GM12878 (cell line): ENCODE data around the gene CHCHD6. TPM values are rescaled to one million over a fixed set of nuclear protein-coding genes. Genes with fewer than 3 reads are reported as not detected.

ENCODE experiments used
- ATAC-seq: fragments of 200-7000 bp; cut with Tn5 transposase; 3 replicates; pipeline ENCODE4 v1.9.1; 2020; ENCODE audit warnings: mild to moderate bottlenecking, moderate library complexity
- BruUV-seq: library from RNA; stranded (reverse); fragments of 400-500 nt; replicated peaks from 2 replicates; lab custom pipeline; 2021; lab: Mats Ljungman, UMichigan
- CTCF ChIA-PET: fragments of 300-600 bp; sonication (Branson Sonifier 250); formaldehyde crosslinking; extraction: SDS; loops from one replicate; lab custom pipeline; 2021; ENCODE audit warnings: inconsistent platforms; lab: Yijun Ruan, JAX
- POLR2A ChIA-PET: fragments of 350-600 bp; formaldehyde crosslinking; extraction: SDS; loops from one replicate; lab custom pipeline; 2021; ENCODE audit warnings: inconsistent platforms; lab: Charles Lee
- RAD21 ChIA-PET: fragments of 300-600 bp; sonication (Branson Sonifier 250); formaldehyde crosslinking; loops from one replicate; lab custom pipeline; 2023; ENCODE audit warnings: antibody characterized with exemption; ENCODE audit not compliant: unreplicated experiment; lab: Charles Lee
- SMC1A ChIA-PET: fragments of 300-600 bp; sonication (Branson Sonifier 250); formaldehyde crosslinking; loops from one replicate; lab custom pipeline; 2023; ENCODE audit not compliant: unreplicated experiment, uncharacterized antibody; lab: Charles Lee
- DNase-seq: peaks from one replicate; pipeline ENCODE4 v3.0.0-alpha.2; 2011; ENCODE audit warnings: low read depth, low spot score
- FAIRE-seq: peaks from 3 replicates; lab custom pipeline; 2011; peaks lifted over from hg19 to GRCh38; lab: Jason Lieb, UNC
- H2AFZ ChIP-seq: 2 replicates; pipeline ENCODE4 v1.6.0; 2011; ENCODE audit warnings: low read depth, low read length, control low read depth; ENCODE audit not compliant: control insufficient read depth
- H3K27ac ChIP-seq: 2 replicates; pipeline ENCODE4 v1.5.1; 2011; ENCODE audit warnings: control low read depth; ENCODE audit not compliant: control insufficient read depth, insufficient read depth
- H3K27me3 ChIP-seq, 2 experiments: replicated peaks in 1 of 2; 2 replicates each; pipeline versions ENCODE4 v1.6.0 to v1.6.1; 2011; ENCODE audit warnings: low read length in 1 of 2; ENCODE audit not compliant: control insufficient read depth in 2 of 2, insufficient read depth in 2 of 2
- H3K36me3 ChIP-seq, 2 experiments: 2 replicates each; pipeline ENCODE4 v1.5.1; 2011; ENCODE audit warnings: low read length in 1 of 2; ENCODE audit not compliant: control insufficient read depth in 2 of 2, insufficient read depth in 2 of 2
- H3K4me1 ChIP-seq: 2 replicates; pipeline ENCODE4 v1.6.1; 2011; ENCODE audit warnings: mild to moderate bottlenecking, low read length, moderate library complexity, mixed read lengths; ENCODE audit not compliant: control insufficient read depth, insufficient read depth
- H3K4me2 ChIP-seq: 2 replicates; pipeline ENCODE4 v1.6.0; 2011; ENCODE audit warnings: control low read depth; ENCODE audit not compliant: control insufficient read depth, insufficient read depth
- H3K4me3 ChIP-seq: fragments of 200-600 bp; sonication (generic); 2 replicates; pipeline ENCODE4 v1.5.1; 2016
- H3K79me2 ChIP-seq: 2 replicates; pipeline ENCODE4 v1.6.0; 2011; ENCODE audit warnings: low read length; ENCODE audit not compliant: control insufficient read depth, insufficient read depth
- H3K9ac ChIP-seq: 2 replicates; pipeline ENCODE4 v1.8.0; 2011; ENCODE audit warnings: low read length, control low read depth, mixed read lengths; ENCODE audit not compliant: control insufficient read depth, insufficient read depth
- H3K9me3 ChIP-seq: replicated peaks from 3 replicates; pipeline ENCODE4 v1.5.1; 2011; ENCODE audit warnings: mild to moderate bottlenecking, low read length; ENCODE audit not compliant: control insufficient read depth, insufficient read depth
- H4K20me1 ChIP-seq: 2 replicates; pipeline ENCODE4 v1.6.0; 2011; ENCODE audit not compliant: control insufficient read depth, insufficient read depth
- IKZF1 ChIP-seq: fragments of 450-650 bp; conservative IDR thresholded peaks from 2 replicates; pipeline ENCODE4 v1.6.1; 2017; ENCODE audit warnings: antibody characterized with exemption, mild to moderate bottlenecking
- IKZF2 ChIP-seq, 2 experiments: fragments of 450-650 bp; IDR thresholded peaks; 2 replicates each; pipeline ENCODE4 v1.6.1; 2017; ENCODE audit warnings: mild to moderate bottlenecking in 2 of 2, moderate library complexity in 2 of 2
- IRF3 ChIP-seq: fragments of 450-650 bp; IDR thresholded peaks from 2 replicates; pipeline ENCODE4 v1.6.1; 2014; ENCODE audit warnings: mild to moderate bottlenecking
- KLF5 ChIP-seq: fragments of 450-650 bp; IDR thresholded peaks from 2 replicates; pipeline ENCODE4 v1.6.1; 2014; ENCODE audit warnings: mild to moderate bottlenecking; ENCODE audit not compliant: partially characterized antibody
- MYC ChIP-seq: IDR thresholded peaks from 2 replicates; pipeline ENCODE4 v1.6.1; 2011; ENCODE audit warnings: mild to moderate bottlenecking, low read length, moderate library complexity, inconsistent platforms; ENCODE audit not compliant: insufficient read depth, insufficient replicate concordance, insufficient read length, severe bottlenecking
- NFIC ChIP-seq: IDR thresholded peaks from 2 replicates; pipeline ENCODE4 v1.6.1; 2012; ENCODE audit warnings: low read depth, mild to moderate bottlenecking, inconsistent platforms, low read length, moderate library complexity
- POLR2AphosphoS2 ChIP-seq: IDR thresholded peaks from 2 replicates; pipeline ENCODE4 v1.6.1; 2011; ENCODE audit warnings: low read depth, mild to moderate bottlenecking, low read length, improper control_type of control experiment, moderate library complexity
- SIN3A ChIP-seq: IDR thresholded peaks from 2 replicates; pipeline ENCODE4 v1.6.1; 2012; ENCODE audit warnings: low read depth, low read length, improper control_type of control experiment
- SPI1 ChIP-seq: IDR thresholded peaks from 2 replicates; pipeline ENCODE4 v1.6.1; 2011; ENCODE audit warnings: low read depth, mild to moderate bottlenecking, low read length, moderate library complexity, borderline replicate concordance; ENCODE audit not compliant: insufficient read depth
- STAT3 ChIP-seq: IDR thresholded peaks from 2 replicates; pipeline ENCODE4 v1.6.1; 2011; ENCODE audit warnings: low read depth, low read length, improper control_type of control experiment
- TBL1XR1 ChIP-seq: IDR thresholded peaks from 2 replicates; pipeline ENCODE4 v1.6.1; 2012; ENCODE audit warnings: low read depth, low read length, improper control_type of control experiment
- YBX1 ChIP-seq: fragments of 450-650 bp; IDR thresholded peaks from 2 replicates; pipeline ENCODE4 v1.6.1; 2016; ENCODE audit warnings: antibody characterized with exemption
- ZBED1 ChIP-seq: IDR thresholded peaks from 2 replicates; pipeline ENCODE4 v1.6.1; 2016; ENCODE audit warnings: borderline replicate concordance
- ZNF24 ChIP-seq: fragments of 450-650 bp; IDR thresholded peaks from 2 replicates; pipeline ENCODE4 v1.6.1; 2017; ENCODE audit warnings: antibody characterized with exemption, mild to moderate bottlenecking
- WGBS: methylation state at CpG from one replicate; pipeline ENCODE4 v1.1.6; 2016; ENCODE audit warnings: low lambda C conversion rate; ENCODE audit not compliant: insufficient replicate concordance, insufficient coverage; ENCODE audit errors: missing lambda C conversion rate; 5-methylcytosine and 5-hydroxymethylcytosine counted together
- in situ Hi-C: fragments of 300-500 bp; cut with MboI; formaldehyde crosslinking; loops from 9 replicates; pipeline ENCODE4 v1.14.3; 2018; ENCODE audit warnings: mixed read lengths
- intact Hi-C: fragments of 100-400 bp; cut with micrococcal nuclease; formaldehyde crosslinking; loops from one replicate; pipeline ENCODE4 v1.14.2; 2022; ENCODE audit not compliant: unreplicated experiment
- polyA plus RNA-seq, 11 experiments: library from polyadenylated mRNA; depleted of rRNA in 4 of 11; unstranded in 6 of 11; stranded (reverse) in 5 of 11; fragments of >200 nt; fragmentation: Nextera tagmentation in 4 of 11; fragmentation: Illumina TruSeq in 1 of 11; extraction: Ambion mirVana in 4 of 11; extraction: Trizol in 1 of 11; gene quantifications; 1 replicate in 1 of 11; 2 replicates in 10 of 11; pipeline versions ENCODE4 v1.2.1 to v1.2.3, GENCODE V29; 2011 to 2016; ENCODE audit warnings: inconsistent platforms in 2 of 11, missing spikeins in 2 of 11, low read depth in 1 of 11
- total RNA-seq, 4 experiments: library from RNA; depleted of rRNA in 3 of 4; stranded (reverse); fragments of >200 nt in 3 of 4; fragmentation: Illumina TruSeq in 1 of 4; extraction: Trizol in 1 of 4; gene quantifications; 2 replicates each; pipeline versions ENCODE4 v1.2.1 to v1.2.3, GENCODE V29; 2013 to 2021
- TF ChIP-seq, protein P1 (sequence below): fragments of 150-350 bp; IDR thresholded peaks from 2 replicates; pipeline ENCODE4 v1.6.1; 2014; ENCODE audit warnings: mild to moderate bottlenecking, low read depth, low read length
- TF ChIP-seq, protein P2 (sequence below): fragments of 450-650 bp; IDR thresholded peaks from 2 replicates; pipeline ENCODE4 v1.6.1; 2016; ENCODE audit warnings: mild to moderate bottlenecking
- TF ChIP-seq, protein P3 (sequence below): fragments of 450-650 bp; IDR thresholded peaks from 2 replicates; pipeline ENCODE4 v1.6.1; 2017; ENCODE audit warnings: mild to moderate bottlenecking

Gene CHCHD6
- total and polyA plus RNA-seq, 10 of the 15 experiments (the other 5 are each of a cell fraction or from before 2014, with no cell fraction given), result 2.7 to 16.7 (median 12.3) TPM

GRCh38 chr3:126706631-126707030 lies 2.6 kb downstream of the CHCHD6 start:
- H3K4me2 ChIP-seq, result no peak overlapping the region
- no peak overlapping the region for H2AFZ ChIP-seq
- H3K4me1 ChIP-seq, result peaks cover 2% of the 10 kb centered on the region; the same call in 1 of the 2 replicates
- TF ChIP-seq STAT3 (no peak), KLF5 (no peak), IKZF2 (IDR thresholded peaks at IDR 0.05) (no peak), YBX1 (no peak), IRF3 (no peak), POLR2AphosphoS2 (no peak), MYC (no peak), IKZF1 (no peak), ZNF24 (no peak), SPI1 (no peak), TBL1XR1 (no peak), ZBED1 (no peak), NFIC (no peak), SIN3A (no peak)
- TF ChIP-seq, protein P1, sequence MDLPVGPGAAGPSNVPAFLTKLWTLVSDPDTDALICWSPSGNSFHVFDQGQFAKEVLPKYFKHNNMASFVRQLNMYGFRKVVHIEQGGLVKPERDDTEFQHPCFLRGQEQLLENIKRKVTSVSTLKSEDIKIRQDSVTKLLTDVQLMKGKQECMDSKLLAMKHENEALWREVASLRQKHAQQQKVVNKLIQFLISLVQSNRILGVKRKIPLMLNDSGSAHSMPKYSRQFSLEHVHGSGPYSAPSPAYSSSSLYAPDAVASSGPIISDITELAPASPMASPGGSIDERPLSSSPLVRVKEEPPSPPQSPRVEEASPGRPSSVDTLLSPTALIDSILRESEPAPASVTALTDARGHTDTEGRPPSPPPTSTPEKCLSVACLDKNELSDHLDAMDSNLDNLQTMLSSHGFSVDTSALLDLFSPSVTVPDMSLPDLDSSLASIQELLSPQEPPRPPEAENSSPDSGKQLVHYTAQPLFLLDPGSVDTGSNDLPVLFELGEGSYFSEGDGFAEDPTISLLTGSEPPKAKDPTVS, result no peak
- TF ChIP-seq, protein P2, sequence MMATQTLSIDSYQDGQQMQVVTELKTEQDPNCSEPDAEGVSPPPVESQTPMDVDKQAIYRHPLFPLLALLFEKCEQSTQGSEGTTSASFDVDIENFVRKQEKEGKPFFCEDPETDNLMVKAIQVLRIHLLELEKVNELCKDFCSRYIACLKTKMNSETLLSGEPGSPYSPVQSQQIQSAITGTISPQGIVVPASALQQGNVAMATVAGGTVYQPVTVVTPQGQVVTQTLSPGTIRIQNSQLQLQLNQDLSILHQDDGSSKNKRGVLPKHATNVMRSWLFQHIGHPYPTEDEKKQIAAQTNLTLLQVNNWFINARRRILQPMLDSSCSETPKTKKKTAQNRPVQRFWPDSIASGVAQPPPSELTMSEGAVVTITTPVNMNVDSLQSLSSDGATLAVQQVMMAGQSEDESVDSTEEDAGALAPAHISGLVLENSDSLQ, result no peak
- TF ChIP-seq, protein P3, sequence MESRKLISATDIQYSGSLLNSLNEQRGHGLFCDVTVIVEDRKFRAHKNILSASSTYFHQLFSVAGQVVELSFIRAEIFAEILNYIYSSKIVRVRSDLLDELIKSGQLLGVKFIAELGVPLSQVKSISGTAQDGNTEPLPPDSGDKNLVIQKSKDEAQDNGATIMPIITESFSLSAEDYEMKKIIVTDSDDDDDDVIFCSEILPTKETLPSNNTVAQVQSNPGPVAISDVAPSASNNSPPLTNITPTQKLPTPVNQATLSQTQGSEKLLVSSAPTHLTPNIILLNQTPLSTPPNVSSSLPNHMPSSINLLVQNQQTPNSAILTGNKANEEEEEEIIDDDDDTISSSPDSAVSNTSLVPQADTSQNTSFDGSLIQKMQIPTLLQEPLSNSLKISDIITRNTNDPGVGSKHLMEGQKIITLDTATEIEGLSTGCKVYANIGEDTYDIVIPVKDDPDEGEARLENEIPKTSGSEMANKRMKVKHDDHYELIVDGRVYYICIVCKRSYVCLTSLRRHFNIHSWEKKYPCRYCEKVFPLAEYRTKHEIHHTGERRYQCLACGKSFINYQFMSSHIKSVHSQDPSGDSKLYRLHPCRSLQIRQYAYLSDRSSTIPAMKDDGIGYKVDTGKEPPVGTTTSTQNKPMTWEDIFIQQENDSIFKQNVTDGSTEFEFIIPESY, result no peak
- no peaks in the 10 kb centered on the region for H3K9me3 ChIP-seq
- DNase-seq (no peak), FAIRE-seq (no peak), ATAC-seq (no peak)
- H3K27ac ChIP-seq, result no peak overlapping the region
- ChIA-PET CTCF (interaction anchor here (2.6 kb wide), 1 partner anchor 27 kb away, joined by 9 read pairs; no protein-coding TSS in a partner anchor), SMC1A (no interaction called here), RAD21 (no interaction called here), POLR2A (no interaction called here)
- H3K4me3 ChIP-seq, result no peak overlapping the region
- no peak overlapping the region for H3K9ac ChIP-seq
- no TSS peak for BruUV-seq
- H4K20me1 ChIP-seq, result no peaks in the 10 kb centered on the region; the same call in 1 of the 2 replicates
- in situ Hi-C loops (no loop called here), intact Hi-C loops (no loop called here)
- no peaks in the 10 kb centered on the region for H3K79me2 ChIP-seq
- H3K27me3 ChIP-seq, result no peaks in the 10 kb centered on the region
- H3K36me3 ChIP-seq, result no peaks in the 10 kb centered on the region
- 80% methylated on average over 3 of the region's 3 CpGs for WGBS
